ENCODE results near the gene UFD1. TPM values are rescaled to one million over a fixed set of nuclear protein-coding genes. Genes with fewer than 3 reads are reported as not detected.

Gene UFD1
- total RNA-seq, 1 donor from 2014 or later: 48.0 TPM

DNA sequence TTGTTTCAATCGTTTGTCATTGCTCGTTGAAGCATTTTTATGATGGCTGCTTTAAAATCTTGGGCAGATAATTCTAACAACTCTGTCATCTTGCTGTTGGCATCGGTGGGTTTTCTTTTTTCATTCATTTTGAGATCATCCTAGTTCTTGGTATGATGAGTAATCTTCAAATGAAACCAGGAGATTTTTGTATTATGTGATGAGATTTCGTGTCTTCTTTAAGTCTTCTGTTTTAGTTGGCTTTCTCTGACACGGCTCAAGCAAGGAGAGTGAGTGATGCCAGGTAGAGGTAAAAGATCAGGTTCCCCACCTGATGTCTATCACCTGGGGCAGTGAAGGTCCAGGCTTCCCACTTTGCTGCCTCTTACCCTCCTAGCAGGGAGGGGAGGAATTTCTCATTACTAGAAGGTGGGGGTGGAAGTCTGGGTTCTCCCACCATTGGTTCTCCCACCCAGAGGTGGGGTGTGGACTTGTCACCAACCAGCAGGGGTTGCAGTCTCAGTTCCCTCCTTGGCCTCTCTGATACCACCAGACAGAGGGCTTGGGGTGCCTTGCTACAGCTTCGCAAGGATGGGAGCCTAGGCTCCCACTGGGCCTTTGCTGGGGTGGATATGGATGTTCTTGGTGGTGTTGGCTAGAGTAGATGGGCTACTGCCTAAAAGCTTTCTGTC, 13.6 kb upstream of the UFD1 start:
- Mint-ChIP-seq H3K9me3 (ENCODE audit: unreplicated experiment) (no peaks in the 10 kb centered on the region), H3K4me3 (ENCODE audit: unreplicated experiment) (no peak overlapping the region), H3K4me1 (ENCODE audit: low read depth, unreplicated experiment) (no peaks in the 10 kb centered on the region), H3K27ac (ENCODE audit: unreplicated experiment) (no peak overlapping the region), H3K36me3 (ENCODE audit: unreplicated experiment) (no peaks in the 10 kb centered on the region), H3K27me3 (ENCODE audit: unreplicated experiment) (peaks cover 2% of the 10 kb centered on the region)
- DNase-seq: no peak
- TF ChIP-seq, protein P1, sequence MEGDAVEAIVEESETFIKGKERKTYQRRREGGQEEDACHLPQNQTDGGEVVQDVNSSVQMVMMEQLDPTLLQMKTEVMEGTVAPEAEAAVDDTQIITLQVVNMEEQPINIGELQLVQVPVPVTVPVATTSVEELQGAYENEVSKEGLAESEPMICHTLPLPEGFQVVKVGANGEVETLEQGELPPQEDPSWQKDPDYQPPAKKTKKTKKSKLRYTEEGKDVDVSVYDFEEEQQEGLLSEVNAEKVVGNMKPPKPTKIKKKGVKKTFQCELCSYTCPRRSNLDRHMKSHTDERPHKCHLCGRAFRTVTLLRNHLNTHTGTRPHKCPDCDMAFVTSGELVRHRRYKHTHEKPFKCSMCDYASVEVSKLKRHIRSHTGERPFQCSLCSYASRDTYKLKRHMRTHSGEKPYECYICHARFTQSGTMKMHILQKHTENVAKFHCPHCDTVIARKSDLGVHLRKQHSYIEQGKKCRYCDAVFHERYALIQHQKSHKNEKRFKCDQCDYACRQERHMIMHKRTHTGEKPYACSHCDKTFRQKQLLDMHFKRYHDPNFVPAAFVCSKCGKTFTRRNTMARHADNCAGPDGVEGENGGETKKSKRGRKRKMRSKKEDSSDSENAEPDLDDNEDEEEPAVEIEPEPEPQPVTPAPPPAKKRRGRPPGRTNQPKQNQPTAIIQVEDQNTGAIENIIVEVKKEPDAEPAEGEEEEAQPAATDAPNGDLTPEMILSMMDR (IDR thresholded peaks at IDR 0.05; ENCODE audit: partially characterized antibody, unreplicated experiment): no peak

- Mint-ChIP-seq H3K9me3 (ENCODE audit: unreplicated experiment) (no peaks in the 10 kb centered on the region), H3K27ac (ENCODE audit: unreplicated experiment) (no peak overlapping the region), H3K4me1 (ENCODE audit: low read depth, unreplicated experiment) (no peaks in the 10 kb centered on the region), H3K36me3 (ENCODE audit: unreplicated experiment) (no peaks in the 10 kb centered on the region), H3K4me3 (ENCODE audit: unreplicated experiment) (no peak overlapping the region), H3K27me3 (ENCODE audit: unreplicated experiment) (no peaks in the 10 kb centered on the region)
- no peak for DNase-seq
- TF ChIP-seq, protein P1 (IDR thresholded peaks at IDR 0.05; ENCODE audit: partially characterized antibody, unreplicated experiment): no peak
Observed at GRCh38 chr22:19490628-19491230, 11.7 kb upstream of the UFD1 start.

GRCh38 chr22:19488884-19489843, 10.2 kb upstream of the UFD1 start:
- Mint-ChIP-seq H3K4me1 (ENCODE audit: low read depth, unreplicated experiment) (no peaks in the 10 kb centered on the region), H3K27ac (ENCODE audit: unreplicated experiment) (no peak overlapping the region), H3K27me3 (ENCODE audit: unreplicated experiment) (no peaks in the 10 kb centered on the region), H3K36me3 (ENCODE audit: unreplicated experiment) (no peaks in the 10 kb centered on the region), H3K4me3 (ENCODE audit: unreplicated experiment) (no peak overlapping the region), H3K9me3 (ENCODE audit: unreplicated experiment) (no peaks in the 10 kb centered on the region)
- DNase-seq: no peak
- TF ChIP-seq, protein P1 (IDR thresholded peaks at IDR 0.05; ENCODE audit: partially characterized antibody, unreplicated experiment): no peak

GRCh38 chr22:19488285-19488684, 9.3 kb upstream of the UFD1 start:
- Mint-ChIP-seq H3K27me3 (ENCODE audit: unreplicated experiment) (no peaks in the 10 kb centered on the region), H3K36me3 (ENCODE audit: unreplicated experiment) (no peaks in the 10 kb centered on the region)
- DNase-seq: no peak

More at GRCh38 chr22:19488285-19488684, 9.3 kb upstream of the UFD1 start:
- TF ChIP-seq, protein P1 (IDR thresholded peaks at IDR 0.05; ENCODE audit: partially characterized antibody, unreplicated experiment): no peak
- Mint-ChIP-seq H3K4me1 (ENCODE audit: low read depth, unreplicated experiment) (no peaks in the 10 kb centered on the region), H3K27ac (ENCODE audit: unreplicated experiment) (no peak overlapping the region), H3K9me3 (ENCODE audit: unreplicated experiment) (no peaks in the 10 kb centered on the region), H3K4me3 (ENCODE audit: unreplicated experiment) (no peak overlapping the region)

All from glutamatergic neuron (in vitro differentiated cells).